Measurements from ENCODE around the gene ACP4. TPM values are rescaled to one million over a fixed set of nuclear protein-coding genes. Genes with fewer than 3 reads are reported as not detected.
"Not testable (repeated sequence)": the region's sequence is repeated elsewhere in the genome, so short reads cannot be mapped to it uniquely, and the experiment has no call there.

ACP4 gene
- polyA plus RNA-seq, 1 donor (not counting 4 experiments of a cell fraction or from before 2014, with no cell fraction given) = not detected

DNA sequence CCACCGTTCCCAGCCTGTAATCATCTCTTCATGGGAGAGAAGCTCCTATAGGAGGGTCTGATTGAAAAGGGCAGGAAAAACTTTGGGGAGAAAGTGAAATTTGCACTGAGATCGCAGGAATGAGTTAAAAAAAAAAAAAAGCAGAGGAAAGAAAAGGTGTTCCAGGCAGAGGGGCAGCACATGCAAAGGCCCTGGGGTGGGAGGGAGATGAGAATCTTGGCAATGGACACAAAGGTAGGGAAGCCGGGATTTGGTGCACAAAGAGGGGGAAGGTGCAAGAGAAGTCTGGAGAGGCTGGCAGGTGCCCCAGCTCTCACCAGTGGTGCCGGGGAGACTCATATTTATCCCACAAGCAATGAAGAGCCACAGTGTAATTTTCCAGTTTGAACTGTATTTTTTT is 36.3 kb upstream of the ACP4 start:
- Histone ChIP-seq H3K9me1 (ENCODE audit: control insufficient read depth, extremely low read depth, insufficient read depth, low read length) (no peaks in the 10 kb centered on the region), H3K36me3 (ENCODE audit: control insufficient read depth in 2 of 2, extremely low read depth in 1 of 2, insufficient read depth in 2 of 2, low read length in 2 of 2) (no peaks in the 10 kb centered on the region), H3K9me3 (ENCODE audit: control insufficient read depth, low read depth, low read length) (no peaks in the 10 kb centered on the region), H3K79me2 (ENCODE audit: control insufficient read depth, insufficient read depth, low read length) (no peaks in the 10 kb centered on the region), H3K4me3 (ENCODE audit: control insufficient read depth in 2 of 3, extremely low read depth in 1 of 3, insufficient read depth in 2 of 3, low read depth in 1 of 3, low read length in 3 of 3) (no peak overlapping the region), H3K27me3 (ENCODE audit: control insufficient read depth, extremely low read depth, insufficient read depth, low read length) (no peaks in the 10 kb centered on the region), H3K9ac (ENCODE audit: control insufficient read depth, extremely low read depth, insufficient read depth, low read length) (no peak overlapping the region), H2AFZ (ENCODE audit: control insufficient read depth, low read length) (no peak overlapping the region), H3K4me1 (ENCODE audit: control insufficient read depth, extremely low read depth, insufficient read depth, low read length) (no peaks in the 10 kb centered on the region), H3K27ac (ENCODE audit: control insufficient read depth, insufficient read depth, low read length) (no peak overlapping the region), H3K4me2 (ENCODE audit: control insufficient read depth, extremely low read depth, insufficient read depth, low read depth, low read length) (no peak overlapping the region), H4K20me1 (ENCODE audit: control insufficient read depth, extremely low read depth, insufficient read depth, low read length) (no peaks in the 10 kb centered on the region)
- FAIRE-seq = no peak
- DNase-seq (ENCODE audit: low read depth, low spot score) = no peak
- dilution Hi-C loops (cut with MboI; ENCODE audit: extremely low pct_ligation_motif_present, low sequenced_read_pairs) = no loop called here
- TF ChIP-seq, protein P1, sequence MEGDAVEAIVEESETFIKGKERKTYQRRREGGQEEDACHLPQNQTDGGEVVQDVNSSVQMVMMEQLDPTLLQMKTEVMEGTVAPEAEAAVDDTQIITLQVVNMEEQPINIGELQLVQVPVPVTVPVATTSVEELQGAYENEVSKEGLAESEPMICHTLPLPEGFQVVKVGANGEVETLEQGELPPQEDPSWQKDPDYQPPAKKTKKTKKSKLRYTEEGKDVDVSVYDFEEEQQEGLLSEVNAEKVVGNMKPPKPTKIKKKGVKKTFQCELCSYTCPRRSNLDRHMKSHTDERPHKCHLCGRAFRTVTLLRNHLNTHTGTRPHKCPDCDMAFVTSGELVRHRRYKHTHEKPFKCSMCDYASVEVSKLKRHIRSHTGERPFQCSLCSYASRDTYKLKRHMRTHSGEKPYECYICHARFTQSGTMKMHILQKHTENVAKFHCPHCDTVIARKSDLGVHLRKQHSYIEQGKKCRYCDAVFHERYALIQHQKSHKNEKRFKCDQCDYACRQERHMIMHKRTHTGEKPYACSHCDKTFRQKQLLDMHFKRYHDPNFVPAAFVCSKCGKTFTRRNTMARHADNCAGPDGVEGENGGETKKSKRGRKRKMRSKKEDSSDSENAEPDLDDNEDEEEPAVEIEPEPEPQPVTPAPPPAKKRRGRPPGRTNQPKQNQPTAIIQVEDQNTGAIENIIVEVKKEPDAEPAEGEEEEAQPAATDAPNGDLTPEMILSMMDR (optimal IDR thresholded peaks at IDR 0.05 in 1 of 3, IDR thresholded peaks at IDR 0.05 in 1 of 3, conservative IDR thresholded peaks at IDR 0.05 in 1 of 3; ENCODE audit: extremely low read depth in 1 of 3, insufficient read depth in 2 of 3, low read length in 3 of 3) = no peak
- no peak for TF ChIP-seq EZH2 (IDR thresholded peaks at IDR 0.05; ENCODE audit: low read length)

DNA sequence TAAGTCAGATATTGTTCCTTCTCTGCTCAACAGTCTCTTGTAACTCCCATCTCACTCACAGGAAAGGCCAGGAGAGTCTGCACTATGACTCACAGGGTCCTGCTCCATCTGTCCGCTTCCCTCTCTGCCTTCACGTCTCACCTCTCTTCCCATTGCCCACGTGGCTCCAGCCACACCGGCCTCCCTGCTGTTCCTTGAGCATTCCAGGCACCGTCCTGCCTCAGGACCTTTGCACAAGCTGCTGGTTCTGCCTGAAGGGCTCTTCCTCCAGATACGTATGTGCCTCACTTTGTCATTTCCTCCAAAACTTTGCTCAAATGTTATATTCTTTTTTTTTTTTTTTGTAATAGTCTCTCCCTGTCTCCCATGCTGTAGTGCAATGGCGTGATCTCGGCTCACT is 34.0 kb upstream of the ACP4 start:
- H3K4me2 ChIP-seq (ENCODE audit: control insufficient read depth, extremely low read depth, insufficient read depth, low read depth, low read length); H3K27ac ChIP-seq (ENCODE audit: control insufficient read depth, insufficient read depth, low read length); H3K36me3 ChIP-seq (ENCODE audit: control insufficient read depth in 2 of 2, extremely low read depth in 1 of 2, insufficient read depth in 2 of 2, low read length in 2 of 2); DNase-seq (ENCODE audit: low read depth, low spot score); H3K9ac ChIP-seq (ENCODE audit: control insufficient read depth, extremely low read depth, insufficient read depth, low read length); H3K4me3 ChIP-seq (ENCODE audit: control insufficient read depth in 2 of 3, extremely low read depth in 1 of 3, insufficient read depth in 2 of 3, low read depth in 1 of 3, low read length in 3 of 3); H2AFZ ChIP-seq (ENCODE audit: control insufficient read depth, low read length); H3K79me2 ChIP-seq (ENCODE audit: control insufficient read depth, insufficient read depth, low read length); H3K9me1 ChIP-seq (ENCODE audit: control insufficient read depth, extremely low read depth, insufficient read depth, low read length); dilution Hi-C loops (cut with MboI; ENCODE audit: extremely low pct_ligation_motif_present, low sequenced_read_pairs); H4K20me1 ChIP-seq (ENCODE audit: control insufficient read depth, extremely low read depth, insufficient read depth, low read length); H3K9me3 ChIP-seq (ENCODE audit: control insufficient read depth, low read depth, low read length); H3K4me1 ChIP-seq (ENCODE audit: control insufficient read depth, extremely low read depth, insufficient read depth, low read length); H3K27me3 ChIP-seq (ENCODE audit: control insufficient read depth, extremely low read depth, insufficient read depth, low read length): not testable (repeated sequence)
- FAIRE-seq = peak; percentile 58

DNA sequence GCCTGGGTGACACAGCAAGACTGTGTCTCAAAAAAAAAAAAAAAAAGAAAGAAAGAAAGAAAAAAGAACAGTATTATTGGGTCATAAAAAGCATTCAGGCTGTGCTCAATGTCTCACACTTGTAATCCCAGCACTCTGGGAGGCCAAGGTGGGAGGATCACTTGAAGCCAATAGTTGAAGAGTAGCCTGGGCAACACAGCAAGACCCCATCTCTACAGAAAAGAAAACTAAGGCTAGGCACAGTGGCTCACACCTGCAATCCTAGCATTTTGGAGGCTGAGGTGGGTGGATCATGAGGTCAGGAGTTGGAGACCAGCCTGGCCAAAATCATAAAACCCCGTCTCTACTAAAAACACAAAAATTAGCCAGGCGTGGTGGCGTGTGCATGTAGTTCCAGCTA is 32.6 kb upstream of the ACP4 start:
- H3K9me3 ChIP-seq (ENCODE audit: control insufficient read depth, low read depth, low read length); H4K20me1 ChIP-seq (ENCODE audit: control insufficient read depth, extremely low read depth, insufficient read depth, low read length); H3K36me3 ChIP-seq (ENCODE audit: control insufficient read depth in 2 of 2, extremely low read depth in 1 of 2, insufficient read depth in 2 of 2, low read length in 2 of 2); H3K9ac ChIP-seq (ENCODE audit: control insufficient read depth, extremely low read depth, insufficient read depth, low read length); H3K9me1 ChIP-seq (ENCODE audit: control insufficient read depth, extremely low read depth, insufficient read depth, low read length); dilution Hi-C loops (cut with MboI; ENCODE audit: extremely low pct_ligation_motif_present, low sequenced_read_pairs); H3K79me2 ChIP-seq (ENCODE audit: control insufficient read depth, insufficient read depth, low read length); H3K27me3 ChIP-seq (ENCODE audit: control insufficient read depth, extremely low read depth, insufficient read depth, low read length); H3K4me2 ChIP-seq (ENCODE audit: control insufficient read depth, extremely low read depth, insufficient read depth, low read depth, low read length); FAIRE-seq; H2AFZ ChIP-seq (ENCODE audit: control insufficient read depth, low read length); H3K4me3 ChIP-seq (ENCODE audit: control insufficient read depth in 2 of 3, extremely low read depth in 1 of 3, insufficient read depth in 2 of 3, low read depth in 1 of 3, low read length in 3 of 3); DNase-seq (ENCODE audit: low read depth, low spot score); H3K4me1 ChIP-seq (ENCODE audit: control insufficient read depth, extremely low read depth, insufficient read depth, low read length); H3K27ac ChIP-seq (ENCODE audit: control insufficient read depth, insufficient read depth, low read length): not testable (repeated sequence)

DNA sequence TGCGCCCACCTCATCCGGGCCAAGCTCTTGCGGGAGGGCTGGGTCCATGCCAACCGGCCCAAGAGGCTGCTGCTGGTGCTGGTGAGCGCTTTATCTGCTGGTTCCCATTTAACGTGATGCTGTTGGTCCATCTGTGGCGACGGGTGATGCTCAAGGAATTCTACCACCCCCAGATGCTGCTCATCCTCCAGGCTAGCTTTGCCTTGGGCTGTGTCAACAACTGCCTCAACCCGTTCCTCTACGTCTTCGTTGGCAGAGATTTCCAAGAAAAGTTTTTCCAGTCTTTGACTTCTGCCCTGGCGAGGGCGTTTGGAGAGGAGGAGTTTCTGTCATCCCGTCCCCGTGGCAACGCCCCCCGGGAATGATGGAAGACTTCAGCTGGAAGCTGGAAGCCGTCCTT is 31.1 kb upstream of the ACP4 start:
- H3K79me2 ChIP-seq (ENCODE audit: control insufficient read depth, insufficient read depth, low read length); H3K9ac ChIP-seq (ENCODE audit: control insufficient read depth, extremely low read depth, insufficient read depth, low read length); H4K20me1 ChIP-seq (ENCODE audit: control insufficient read depth, extremely low read depth, insufficient read depth, low read length); H3K27me3 ChIP-seq (ENCODE audit: control insufficient read depth, extremely low read depth, insufficient read depth, low read length); H3K27ac ChIP-seq (ENCODE audit: control insufficient read depth, insufficient read depth, low read length); H3K36me3 ChIP-seq (ENCODE audit: control insufficient read depth in 2 of 2, extremely low read depth in 1 of 2, insufficient read depth in 2 of 2, low read length in 2 of 2); H3K9me1 ChIP-seq (ENCODE audit: control insufficient read depth, extremely low read depth, insufficient read depth, low read length); H3K4me1 ChIP-seq (ENCODE audit: control insufficient read depth, extremely low read depth, insufficient read depth, low read length); H3K4me3 ChIP-seq (ENCODE audit: control insufficient read depth in 2 of 3, extremely low read depth in 1 of 3, insufficient read depth in 2 of 3, low read depth in 1 of 3, low read length in 3 of 3); dilution Hi-C loops (cut with MboI; ENCODE audit: extremely low pct_ligation_motif_present, low sequenced_read_pairs); H3K9me3 ChIP-seq (ENCODE audit: control insufficient read depth, low read depth, low read length); H3K4me2 ChIP-seq (ENCODE audit: control insufficient read depth, extremely low read depth, insufficient read depth, low read depth, low read length); DNase-seq (ENCODE audit: low read depth, low spot score); FAIRE-seq; H2AFZ ChIP-seq (ENCODE audit: control insufficient read depth, low read length): not testable (repeated sequence)

Measured in keratinocyte (primary cell).